Astrocyte of the hippocampus (primary cell): ENCODE measurements around the gene TDRD12.

Experiments
- DNase-seq: peaks from one replicate; pipeline ENCODE4 v3.0.0; 2011; ENCODE audit warnings: low read depth, low spot score

TDRD12 gene

GRCh38 chr19:32809754-32810153 lies 90.2 kb downstream of the TDRD12 start:
- no peak for DNase-seq

- no peak for DNase-seq
These were observed 90.9 kb downstream of the TDRD12 start for GRCh38 chr19:32810452-32810851.

- no peak for DNase-seq
These were observed 91.6 kb downstream of the TDRD12 start for GRCh38 chr19:32811151-32811550.

- no peak for DNase-seq
These were observed 92.5 kb downstream of the TDRD12 start for GRCh38 chr19:32812036-32812435.

GRCh38 chr19:32812571-32812970 lies 93.0 kb downstream of the TDRD12 start:
- no peak for DNase-seq

GRCh38 chr19:32813862-32814425 lies 94.4 kb downstream of the TDRD12 start:
- no peak for DNase-seq

- DNase-seq = no peak
These were observed 95.1 kb downstream of the TDRD12 start for GRCh38 chr19:32814624-32815023.

GRCh38 chr19:32816555-32817099 lies 97.1 kb downstream of the TDRD12 start:
- DNase-seq = peak; percentile 31

GRCh38 chr19:32817569-32818476 lies 98.3 kb downstream of the TDRD12 start:
- DNase-seq = no peak

GRCh38 chr19:32818536-32818935 lies 99.0 kb downstream of the TDRD12 start:
- DNase-seq = no peak

- DNase-seq = peak; percentile 23
These were observed 100.1 kb downstream of the TDRD12 start for GRCh38 chr19:32819419-32820400.

- no peak for DNase-seq
These were observed 103.6 kb downstream of the TDRD12 start for GRCh38 chr19:32822916-32823746.

- no peak for DNase-seq
These were observed 104.2 kb downstream of the TDRD12 start for GRCh38 chr19:32823747-32824102.

- no peak for DNase-seq
These were observed 104.7 kb downstream of the TDRD12 start for GRCh38 chr19:32824191-32824751.

GRCh38 chr19:32824916-32825608 lies 105.5 kb downstream of the TDRD12 start:
- no peak for DNase-seq

GRCh38 chr19:32828139-32828538 lies 108.6 kb downstream of the TDRD12 start:
- no peak for DNase-seq

GRCh38 chr19:32828643-32829344 lies 109.2 kb downstream of the TDRD12 start:
- DNase-seq = no peak

GRCh38 chr19:32829345-32829896 lies 109.9 kb downstream of the TDRD12 start:
- DNase-seq = no peak
